ENCODE measurements around the gene CALHM3.
"Not testable (repeated sequence)": the region's sequence is repeated elsewhere in the genome, so short reads cannot be mapped to it uniquely, and the experiment has no call there.

Gene CALHM3

DNA sequence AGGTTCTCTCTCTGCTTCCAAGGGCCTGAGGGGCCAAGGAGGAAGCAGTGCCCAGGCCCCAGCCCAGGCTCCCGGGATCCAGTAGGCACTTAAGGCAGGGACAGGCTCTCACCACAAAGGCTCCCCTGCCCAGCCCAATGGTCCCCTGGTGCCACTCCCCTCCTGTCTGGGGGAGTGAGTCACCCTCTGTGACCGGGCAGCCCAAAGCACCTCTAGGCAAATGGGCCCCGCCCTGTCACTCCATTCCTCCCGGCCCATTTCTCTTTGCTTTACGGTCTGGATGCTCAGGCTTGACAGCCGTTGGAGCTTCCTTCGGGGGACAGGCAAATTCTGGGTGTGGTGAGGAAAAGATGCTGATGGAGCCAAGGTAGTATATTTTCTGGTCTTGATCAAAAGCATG lies at the start of gene CALHM3:
TSS of gene CALHM3 (minus strand) at position 106 of the 400 bp plus-strand sequence. CDS start 208 bp downstream, outside the sequence.
- in situ Hi-C loops (cut with MboI; ENCODE audit: low sequenced_read_pairs): loop anchor here (25.0 kb wide), 1 partner anchor 567 kb away; the partner anchor contains the start of gene CNNM2

GRCh38 chr10:103528549-103528948 lies 49.5 kb upstream of the CALHM3 start:
- in situ Hi-C loops (cut with MboI; ENCODE audit: low sequenced_read_pairs): no loop called here

DNA sequence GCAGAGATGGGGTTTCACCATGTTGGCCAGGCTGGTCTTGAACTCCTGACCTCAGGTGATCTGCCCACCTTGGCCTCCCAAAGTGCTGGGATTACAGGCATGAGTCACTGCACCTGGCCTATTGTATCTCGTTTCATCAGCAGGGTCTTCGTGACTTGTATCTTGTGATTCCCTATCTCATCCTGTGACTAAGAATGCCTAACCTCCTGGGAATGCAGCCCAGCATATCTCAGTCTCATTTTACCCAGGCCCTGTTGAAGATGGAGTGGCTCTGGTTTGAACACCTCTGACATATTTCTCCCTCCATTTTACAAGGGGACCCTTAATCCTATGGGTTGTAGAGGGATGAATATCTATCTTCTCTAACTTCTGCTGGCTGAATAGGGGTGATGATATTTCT lies 48.4 kb upstream of the CALHM3 start:
- in situ Hi-C loops (cut with MboI; ENCODE audit: low sequenced_read_pairs): not testable (repeated sequence)

- in situ Hi-C loops (cut with MboI; ENCODE audit: low sequenced_read_pairs): no loop called here
These were observed 46.9 kb upstream of the CALHM3 start for GRCh38 chr10:103525901-103526300.

GRCh38 chr10:103523683-103524082 lies 44.6 kb upstream of the CALHM3 start:
- in situ Hi-C loops (cut with MboI; ENCODE audit: low sequenced_read_pairs): no loop called here

- in situ Hi-C loops (cut with MboI; ENCODE audit: low sequenced_read_pairs): not testable (repeated sequence)
These were observed 43.0 kb upstream of the CALHM3 start for GRCh38 chr10:103522006-103522405.

DNA sequence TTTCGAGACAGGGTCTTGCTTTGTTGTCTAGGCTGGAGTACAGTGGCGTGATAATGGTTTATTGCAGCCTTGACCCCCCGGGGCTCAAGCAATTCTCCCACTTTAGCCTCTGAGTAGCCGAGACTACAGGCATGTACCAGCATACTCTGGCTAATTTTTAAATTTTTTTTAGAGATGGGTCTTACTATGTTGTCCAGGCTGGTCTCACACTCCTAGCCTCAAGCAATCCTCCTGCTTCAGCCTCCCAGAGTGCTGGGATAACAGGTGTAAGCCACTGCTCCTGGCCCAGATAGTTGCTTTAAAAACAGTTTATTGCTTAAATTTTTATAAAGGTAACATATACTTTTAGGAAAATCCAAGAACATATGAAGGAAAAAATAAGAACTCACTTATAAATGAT lies 40.8 kb upstream of the CALHM3 start:
- in situ Hi-C loops (cut with MboI; ENCODE audit: low sequenced_read_pairs): no loop called here

DNA sequence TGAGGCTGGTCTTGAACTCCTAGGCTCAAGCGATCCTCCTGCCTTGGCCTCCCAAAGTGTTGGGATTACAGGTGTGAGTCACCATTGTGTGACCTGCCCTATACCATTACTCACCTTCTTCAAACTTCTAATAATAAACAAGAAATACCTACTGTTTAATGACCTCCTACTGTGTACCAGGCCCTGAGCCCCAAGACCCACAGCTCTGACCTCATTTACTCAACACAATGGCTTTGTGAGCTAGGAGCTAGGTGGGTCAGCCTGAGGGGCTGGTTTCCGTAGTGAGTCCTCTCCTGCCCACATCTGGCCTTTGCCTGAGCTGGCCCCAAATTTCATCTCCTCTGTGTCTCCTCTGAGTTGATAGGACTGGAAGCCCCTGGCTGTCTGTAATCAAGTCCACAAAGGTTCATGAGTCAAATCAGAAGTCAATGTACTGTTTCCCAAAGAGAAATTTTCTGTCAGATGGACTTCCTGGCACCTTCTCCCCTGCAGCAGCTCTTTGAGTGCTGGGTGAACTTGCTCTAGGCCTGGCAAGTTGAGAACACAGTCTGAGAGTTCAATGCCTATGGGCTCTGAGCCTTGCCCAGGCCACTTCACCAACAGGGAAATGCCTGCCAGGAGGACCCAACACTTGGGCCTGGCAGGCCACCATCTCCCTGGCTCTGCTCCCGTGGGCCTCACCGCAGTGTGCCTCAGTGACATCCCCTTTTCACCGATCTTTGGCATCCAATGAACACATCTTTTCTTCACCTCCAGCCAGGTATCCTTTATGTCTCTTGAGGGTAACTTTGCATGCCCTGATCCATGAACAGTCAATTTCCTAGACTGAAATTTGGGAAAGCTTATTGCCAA lies 38.4 kb upstream of the CALHM3 start:
- in situ Hi-C loops (cut with MboI; ENCODE audit: low sequenced_read_pairs): no loop called here

GRCh38 chr10:103514244-103514643 lies 35.2 kb upstream of the CALHM3 start:
- in situ Hi-C loops (cut with MboI; ENCODE audit: low sequenced_read_pairs): no loop called here

DNA sequence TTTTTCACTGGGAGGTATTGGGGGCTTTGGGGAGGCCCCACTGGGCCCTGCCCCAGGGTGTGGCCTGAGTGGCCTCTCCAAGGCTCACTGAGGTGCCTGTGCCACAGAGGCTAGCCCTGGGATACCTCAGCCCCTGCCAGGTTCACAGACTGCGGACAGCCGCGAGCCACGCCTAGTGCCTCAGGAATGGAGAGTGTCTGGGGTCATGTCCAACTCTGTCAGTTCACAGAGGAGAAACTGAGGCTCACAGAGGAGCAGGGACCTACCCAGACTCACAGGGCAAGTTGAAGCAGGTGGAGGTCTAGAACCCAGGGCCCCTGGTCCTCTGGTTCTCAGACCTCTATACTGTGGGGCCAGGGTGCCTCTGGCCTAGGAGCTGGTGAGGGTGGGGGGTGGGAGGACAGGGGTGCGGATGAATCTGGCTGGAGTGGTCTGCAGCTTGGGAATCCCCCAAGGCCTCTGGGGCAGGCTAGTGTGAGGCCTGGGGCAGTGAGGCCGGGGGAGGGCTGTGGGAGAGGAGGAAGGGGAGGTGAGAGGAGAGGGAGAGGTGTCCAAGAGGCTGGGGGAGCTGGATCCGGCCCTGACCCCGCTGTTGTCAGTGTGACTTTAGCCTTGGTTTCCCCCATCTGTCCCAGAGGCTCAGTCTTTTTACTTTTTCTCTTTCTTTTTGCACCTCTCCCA lies 34.5 kb upstream of the CALHM3 start:
- in situ Hi-C loops (cut with MboI; ENCODE audit: low sequenced_read_pairs): no loop called here

GRCh38 chr10:103512591-103513379 lies 33.7 kb upstream of the CALHM3 start:
- in situ Hi-C loops (cut with MboI; ENCODE audit: low sequenced_read_pairs): no loop called here

- in situ Hi-C loops (cut with MboI; ENCODE audit: low sequenced_read_pairs): no loop called here
These were observed 33.1 kb upstream of the CALHM3 start for GRCh38 chr10:103512166-103512565.

GRCh38 chr10:103510791-103511752 lies 32.0 kb upstream of the CALHM3 start:
- in situ Hi-C loops (cut with MboI; ENCODE audit: low sequenced_read_pairs): no loop called here

GRCh38 chr10:103510046-103510685 lies 31.1 kb upstream of the CALHM3 start:
- in situ Hi-C loops (cut with MboI; ENCODE audit: low sequenced_read_pairs): no loop called here

DNA sequence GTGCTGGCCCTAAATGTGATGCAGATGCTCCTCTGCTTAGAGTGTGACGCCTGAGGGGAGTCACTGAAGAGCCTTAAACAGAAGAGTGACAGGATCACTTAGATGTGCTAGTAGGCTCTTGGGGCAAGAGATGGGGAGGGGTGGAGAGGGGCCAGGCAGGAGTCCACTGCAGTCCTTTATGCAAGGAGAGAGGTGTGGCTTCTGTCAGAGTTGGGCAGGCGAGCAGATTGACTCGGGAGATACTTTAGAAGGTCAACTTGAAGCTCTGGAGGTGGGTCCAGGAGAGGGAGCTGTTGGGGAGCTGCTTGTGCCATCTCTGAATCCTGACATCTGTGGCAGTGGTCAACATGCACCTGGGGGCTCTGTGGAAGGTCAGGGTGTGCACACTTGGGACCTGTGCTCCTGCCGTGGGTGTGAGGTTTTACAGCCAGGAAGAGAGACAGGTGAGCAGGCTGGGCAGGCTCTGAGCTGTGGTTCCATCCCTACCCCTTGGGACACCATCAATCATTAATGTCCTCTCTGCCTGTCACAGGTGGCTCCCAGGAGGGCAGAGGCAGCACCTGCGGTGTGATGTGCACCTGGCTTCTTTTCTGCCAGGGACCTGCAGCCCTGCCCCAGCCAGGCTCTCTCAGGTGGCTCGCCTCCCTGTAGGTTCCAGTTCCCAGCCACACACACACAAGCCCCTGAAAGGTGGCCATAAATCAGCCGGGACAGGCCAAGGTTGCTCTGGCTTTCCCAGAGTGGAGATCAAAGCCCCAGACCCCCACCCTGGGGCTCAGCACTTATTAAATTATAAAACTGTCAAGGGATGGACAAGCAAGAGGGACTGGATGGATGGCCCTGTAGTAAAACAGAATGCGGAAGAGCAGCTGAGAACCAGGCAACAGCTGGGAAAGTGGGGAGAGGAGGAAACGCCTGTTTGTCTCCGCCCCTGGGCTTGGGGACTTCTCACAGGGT lies 28.5 kb upstream of the CALHM3 start:
- in situ Hi-C loops (cut with MboI; ENCODE audit: low sequenced_read_pairs): no loop called here

- in situ Hi-C loops (cut with MboI; ENCODE audit: low sequenced_read_pairs): no loop called here
These were observed 27.0 kb upstream of the CALHM3 start for GRCh38 chr10:103506061-103506460.

DNA sequence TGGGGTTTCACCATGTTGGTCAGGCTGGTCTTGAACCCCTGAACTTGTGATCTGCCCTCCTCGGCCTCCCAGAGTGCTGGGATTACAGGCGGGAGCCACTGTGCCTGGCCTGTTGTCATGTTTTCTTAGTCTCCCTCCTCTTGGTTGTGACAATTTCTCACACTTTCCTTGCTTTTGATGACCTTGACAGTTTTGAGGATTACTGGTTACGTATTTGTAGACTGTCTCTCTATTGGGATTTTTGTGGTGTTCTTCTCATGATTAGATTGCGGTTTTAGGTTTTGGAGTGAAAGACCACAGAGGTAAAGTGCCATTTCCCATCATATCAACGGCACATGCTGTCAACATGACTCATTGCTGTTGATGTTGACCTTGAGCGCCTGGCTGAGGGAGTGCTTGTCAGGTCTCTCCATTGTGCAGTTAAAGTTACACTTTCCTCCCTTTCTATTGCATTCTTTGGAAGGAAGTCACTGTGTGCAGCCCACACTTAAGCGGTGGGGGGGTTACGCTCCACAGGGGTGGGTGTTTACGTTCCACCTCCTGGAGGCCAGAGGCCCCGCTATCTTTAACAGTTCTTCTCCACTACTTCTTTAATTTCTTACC lies 25.2 kb upstream of the CALHM3 start:
- in situ Hi-C loops (cut with MboI; ENCODE audit: low sequenced_read_pairs): no loop called here

DNA sequence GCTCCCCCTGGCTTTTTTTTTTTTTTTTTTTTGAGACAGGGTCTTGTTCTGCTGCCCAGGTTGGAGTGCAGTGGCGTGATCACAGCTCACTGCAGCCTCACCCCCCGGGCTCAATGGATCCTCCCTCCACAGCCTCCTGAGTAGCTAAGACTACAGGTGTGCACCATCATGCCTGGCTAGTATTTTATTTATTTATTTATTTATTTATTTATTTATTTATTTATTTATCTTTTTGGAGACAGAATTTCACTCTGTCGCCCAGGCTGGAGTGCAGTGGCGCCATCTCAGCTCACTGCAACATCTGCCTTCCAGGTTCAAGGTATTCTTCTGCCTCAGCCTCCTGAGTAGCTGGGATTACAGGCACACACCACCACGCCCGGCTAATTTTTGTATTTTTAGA lies 24.7 kb upstream of the CALHM3 start:
- in situ Hi-C loops (cut with MboI; ENCODE audit: low sequenced_read_pairs): not testable (repeated sequence)
